HG02981 (cell line): ENCODE measurements around the gene PTGDS.

ENCODE experiments used
- ATAC-seq: cut with Tn5 transposase; IDR thresholded peaks from one replicate; pipeline ENCODE4 v1.9.1; 2021; ENCODE audit warnings: mild to moderate bottlenecking, moderate library complexity; ENCODE audit not compliant: unreplicated experiment

PTGDS gene

DNA sequence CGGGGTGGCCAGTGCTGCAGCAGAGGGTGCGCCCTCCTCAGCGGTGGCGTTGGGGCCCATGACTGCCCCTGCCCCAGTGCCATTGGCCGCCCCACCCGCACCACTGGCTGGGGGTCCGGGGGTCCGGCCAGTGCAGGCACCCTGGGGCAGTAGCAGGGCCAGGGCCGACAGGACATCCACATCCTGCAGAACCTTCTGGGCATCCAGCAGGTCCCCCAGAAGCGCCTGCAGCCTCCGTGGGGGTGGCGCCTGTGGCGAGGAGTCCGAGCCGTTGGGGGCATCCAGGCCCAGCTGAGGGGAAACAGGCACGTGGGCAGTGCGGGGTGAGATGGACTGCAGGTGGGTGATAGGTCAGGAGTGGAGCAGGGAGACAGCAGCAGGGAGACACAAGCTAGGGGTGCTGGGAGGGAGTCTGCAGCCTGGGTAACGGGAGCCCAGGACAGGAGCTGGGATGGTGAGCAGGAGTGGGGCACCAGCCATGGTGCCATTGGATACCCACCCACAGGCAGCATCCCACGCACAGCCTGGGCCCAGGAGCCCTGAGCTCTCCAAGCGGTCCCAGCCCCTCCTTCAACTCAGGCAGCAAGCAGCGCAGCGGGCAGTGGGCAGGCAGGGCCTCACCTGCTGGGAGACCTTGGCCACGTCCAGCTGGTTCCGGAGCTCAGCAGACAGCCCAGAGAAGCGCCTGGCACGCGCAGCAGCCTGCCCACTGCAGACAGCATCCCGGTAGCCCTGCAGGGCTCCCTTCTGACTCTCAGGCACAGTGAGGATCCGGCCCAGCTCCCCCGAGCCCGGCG is 43.7 kb downstream of the PTGDS start:
- ATAC-seq = no peak

- ATAC-seq = no peak
Observed at GRCh38 chr9:137021568-137021978, 44.3 kb downstream of the PTGDS start.

- no peak for ATAC-seq
Observed at GRCh38 chr9:137021979-137022661, 44.8 kb downstream of the PTGDS start.

DNA sequence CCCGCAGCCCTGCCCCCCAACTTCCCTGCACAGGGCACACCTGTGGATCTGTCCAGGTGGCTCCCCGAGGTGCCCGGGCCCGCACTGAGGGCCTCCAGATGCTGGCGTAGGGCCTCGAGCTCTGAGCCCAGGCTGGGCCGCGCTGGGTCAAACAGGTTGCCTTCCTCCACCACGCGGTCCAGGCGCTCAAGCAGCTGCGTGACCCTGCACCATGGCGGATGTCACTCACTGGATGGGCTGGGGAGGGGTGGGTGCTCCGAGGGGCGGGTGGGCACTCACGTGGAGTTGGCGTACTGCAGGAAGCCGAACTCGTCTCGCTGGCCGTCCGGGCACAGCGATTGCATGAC is 45.3 kb downstream of the PTGDS start:
- no peak for ATAC-seq

- no peak for ATAC-seq
Observed at GRCh38 chr9:137023157-137023556, 45.9 kb downstream of the PTGDS start.

DNA sequence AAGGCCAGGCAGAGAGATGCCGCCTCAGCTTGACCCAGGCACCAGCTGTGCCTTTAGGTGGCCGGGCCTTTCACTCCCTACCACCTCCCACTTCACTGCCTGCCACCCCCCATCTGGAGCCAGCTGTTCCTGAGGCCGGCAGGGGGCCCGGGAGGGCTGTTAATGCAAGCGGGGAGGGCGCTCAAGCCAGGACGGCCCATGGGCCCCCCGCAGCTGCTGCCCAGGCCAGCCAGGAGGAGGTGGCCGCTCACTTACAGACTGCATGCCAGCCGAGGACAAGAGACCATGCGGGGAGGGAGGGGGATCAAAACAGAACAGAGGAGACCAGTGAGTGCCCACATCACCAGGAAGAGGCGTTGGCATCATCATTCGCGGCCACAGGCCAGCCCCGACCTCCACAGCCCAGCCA is 46.3 kb downstream of the PTGDS start:
- no peak for ATAC-seq

DNA sequence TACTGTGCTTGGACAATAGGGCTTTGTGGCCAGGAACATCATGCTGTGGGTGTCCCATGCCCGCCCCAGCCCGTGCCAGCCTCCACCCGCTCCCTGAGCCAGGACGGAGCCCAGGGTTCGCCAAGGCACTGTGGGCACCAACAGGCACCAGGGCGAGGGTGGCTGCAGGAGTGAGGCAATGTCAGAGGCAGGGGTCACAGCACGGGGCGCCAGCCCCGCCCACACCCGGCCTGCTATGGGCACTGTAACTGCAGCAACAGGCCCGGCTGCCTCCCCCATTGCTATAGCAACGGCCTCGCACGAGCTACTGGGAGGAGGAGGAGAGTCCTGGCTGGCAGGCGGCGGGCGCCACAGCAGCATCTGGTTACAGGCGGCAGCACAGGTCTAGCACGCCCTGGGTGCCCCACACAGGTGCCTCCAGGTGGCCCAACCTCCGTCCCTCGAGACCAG is 48.2 kb downstream of the PTGDS start:
- no peak for ATAC-seq

DNA sequence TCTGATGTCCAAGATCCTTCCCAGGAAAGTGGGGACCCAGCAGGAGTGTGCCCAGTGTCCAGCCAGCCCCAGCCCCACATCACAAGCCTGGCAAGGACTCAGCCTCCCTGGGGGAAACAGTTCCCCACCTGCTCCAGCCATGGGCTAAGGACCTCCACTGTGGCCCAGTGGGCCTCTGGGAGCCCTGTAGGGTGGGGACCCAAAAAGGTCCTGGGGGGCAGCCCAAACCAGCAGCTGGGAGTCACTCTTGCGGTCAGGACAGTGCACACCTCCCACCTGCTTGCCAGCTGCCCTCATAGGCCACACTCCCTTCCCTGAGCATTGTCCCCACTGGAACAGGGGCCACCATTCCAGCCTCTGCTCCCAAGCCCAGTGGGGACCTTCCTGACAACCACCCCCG is 49.1 kb downstream of the PTGDS start:
- no peak for ATAC-seq

GRCh38 chr9:137026828-137027227 is 49.5 kb downstream of the PTGDS start:
- ATAC-seq = no peak

DNA sequence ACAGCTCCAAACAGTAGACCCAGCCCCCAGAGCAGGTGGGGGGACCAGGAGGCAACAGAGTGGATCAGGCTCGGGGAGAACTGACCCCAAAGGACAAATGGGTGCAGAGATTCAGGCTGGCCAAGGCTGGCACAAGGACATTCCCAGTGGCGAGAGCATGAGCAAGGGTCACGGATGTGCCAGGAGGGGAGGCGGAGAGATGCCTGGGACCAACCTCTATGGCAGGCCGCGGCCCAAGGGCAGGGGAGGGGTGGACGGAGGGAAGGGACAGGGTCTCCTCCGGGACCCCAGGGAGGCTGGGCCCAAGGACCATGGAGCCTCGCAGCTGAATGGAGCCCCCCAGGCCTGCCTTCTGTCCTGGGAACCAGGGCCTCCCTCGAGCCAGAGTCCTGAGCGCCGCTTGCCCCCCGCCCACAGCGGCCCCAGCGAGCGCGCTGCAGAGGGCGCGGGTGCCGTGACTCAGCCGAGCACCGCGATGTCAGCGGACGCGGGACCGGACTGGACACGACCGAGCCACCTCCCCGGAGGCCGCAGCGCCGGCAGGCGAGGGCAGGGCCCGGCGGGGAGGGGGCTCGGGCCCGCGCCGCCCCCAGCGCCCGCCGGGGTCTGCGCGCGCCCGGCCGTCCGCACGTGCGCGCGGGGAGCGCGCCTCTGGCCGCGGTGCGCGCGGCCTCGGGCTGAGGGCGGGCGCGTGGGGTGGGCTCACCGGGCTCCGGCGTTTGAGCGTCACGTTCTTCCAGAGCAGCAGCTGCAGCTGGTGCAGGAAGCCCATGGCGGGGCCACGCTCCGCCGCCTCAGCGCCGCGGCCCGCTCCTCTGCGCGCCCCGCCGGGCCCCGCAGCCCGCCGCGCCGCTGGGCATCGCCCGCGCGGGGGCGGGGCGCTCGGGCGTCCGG is 50.3 kb downstream of the PTGDS start, which contains the start of gene ABCA2:
ABCA2 (minus strand) TSS at position 869 of the 894 bp plus-strand sequence; CDS start at position 772, 97 bp downstream.
- no peak for ATAC-seq

GRCh38 chr9:137028263-137029057 is 51.2 kb downstream of the PTGDS start:
- no peak for ATAC-seq

GRCh38 chr9:137029058-137029936 is 52.0 kb downstream of the PTGDS start:
- ATAC-seq = peak; percentile 37

DNA sequence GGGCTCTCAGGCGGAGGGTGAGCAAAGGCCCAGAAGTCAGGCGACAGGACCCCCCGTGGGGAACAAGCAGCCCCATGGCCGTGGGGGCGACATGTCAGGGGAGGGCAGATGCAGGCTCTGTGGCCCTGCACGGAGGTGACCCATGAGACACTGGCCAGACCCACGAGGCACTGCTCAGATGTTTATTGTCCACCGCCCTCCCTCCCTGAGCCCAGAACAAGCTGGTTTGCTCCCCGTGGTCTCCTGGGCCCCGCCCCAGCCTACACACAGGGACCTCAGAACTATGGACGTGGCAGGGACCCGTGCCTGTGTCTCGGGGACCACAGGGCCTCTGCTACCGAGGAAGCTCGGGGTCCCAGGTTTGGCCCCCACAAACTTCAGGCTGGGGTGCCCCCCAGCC is 52.7 kb downstream of the PTGDS start:
- no peak for ATAC-seq

- ATAC-seq = no peak
Observed at GRCh38 chr9:137030538-137031527, 53.5 kb downstream of the PTGDS start.
